Activated CD4-positive, CD25-positive, alpha-beta regulatory T cell treated with anti-CD3 and anti-CD28 coated beads, Interleukin-2, amount 50 U/mL, for 24 hours (primary cell): ENCODE data around the gene ZGPAT.
A peak's percentile ranks its signal among the peaks of the same experiment; 100 is the strongest.

ENCODE experiments used
- ATAC-seq, 2 donors: fragments of 150-1000 bp; cut with Tn5 transposase; one replicate each; pipeline ENCODE4 v1.10.0; 2021; ENCODE audit warnings: mild to moderate bottlenecking in 1 of 2, moderate library complexity in 1 of 2

The ZGPAT gene

GRCh38 chr20:63734111-63734945 lies 26.5 kb downstream of the ZGPAT start:
- ATAC-seq = no peak

GRCh38 chr20:63734946-63735858 lies 27.4 kb downstream of the ZGPAT start:
- ATAC-seq = no peak

GRCh38 chr20:63735859-63736718 lies 28.2 kb downstream of the ZGPAT start, which contains the start of gene LIME1:
Gene LIME1, plus strand, starts transcription at chr20:63736664. Its CDS starts 886 bp downstream, at chr20:63737550.
- ATAC-seq = peak; percentile 43 to 47

- ATAC-seq = peak; percentile 33 to 34
Observed at GRCh38 chr20:63736893-63737694, 29.3 kb downstream of the ZGPAT start.

- ATAC-seq = peak; percentile 0 to 2
Observed at GRCh38 chr20:63737695-63737944, 29.8 kb downstream of the ZGPAT start.

GRCh38 chr20:63737945-63738686 lies 30.3 kb downstream of the ZGPAT start:
- peak; percentile 14 to 18 for ATAC-seq

GRCh38 chr20:63738687-63739129 lies 30.9 kb downstream of the ZGPAT start:
- ATAC-seq = no peak

- peak; percentile 54 to 61 for ATAC-seq
Observed at GRCh38 chr20:63739130-63740069, 31.6 kb downstream of the ZGPAT start, which contains the start of gene SLC2A4RG. Gene SLC2A4RG, plus strand, starts transcription at chr20:63739776. Its CDS starts 137 bp downstream, at chr20:63739913.

GRCh38 chr20:63740070-63740626 lies 32.3 kb downstream of the ZGPAT start:
- peak; percentile 2 to 7 for ATAC-seq

- ATAC-seq = no peak
Observed at GRCh38 chr20:63740627-63741353, 33.0 kb downstream of the ZGPAT start.

- ATAC-seq = no peak
Observed at GRCh38 chr20:63741354-63741675, 33.5 kb downstream of the ZGPAT start.

GRCh38 chr20:63741676-63742380 lies 34.0 kb downstream of the ZGPAT start:
- no peak for ATAC-seq

GRCh38 chr20:63742381-63743024 lies 34.7 kb downstream of the ZGPAT start:
- ATAC-seq = no peak

GRCh38 chr20:63743210-63743970 lies 35.6 kb downstream of the ZGPAT start:
- ATAC-seq = no peak

- no peak for ATAC-seq
Observed at GRCh38 chr20:63744158-63744557, 36.3 kb downstream of the ZGPAT start.

GRCh38 chr20:63744574-63745423 lies 37.0 kb downstream of the ZGPAT start:
- ATAC-seq = no peak
